Vagina (tissue), 2 donors: ENCODE measurements around the gene SLX4IP. TPM values are rescaled to one million over a fixed set of nuclear protein-coding genes. Genes with fewer than 3 reads are reported as not detected.
A peak's percentile ranks its signal among the peaks of the same experiment; 100 is the strongest.

Experiments
- DNase-seq, 2 donors: peaks; one replicate each; pipeline ENCODE4 v3.0.0-alpha.2; 2017; ENCODE audit errors: extremely low spot score in 2 of 2
- H3K27ac ChIP-seq: fragments of 200-600 bp; sonication (generic); one replicate; pipeline ENCODE4 v1.5.1; 2019
- H3K27me3 ChIP-seq: fragments of 200-600 bp; sonication (generic); one replicate; pipeline ENCODE4 v1.5.1; 2019
- H3K36me3 ChIP-seq, 2 donors: fragments of 200-600 bp; sonication (generic); one replicate each; pipeline ENCODE4 v1.5.1; 2017 to 2019
- H3K4me1 ChIP-seq: fragments of 200-600 bp; sonication (generic); one replicate; pipeline ENCODE4 v1.5.1; 2019
- H3K4me3 ChIP-seq, 2 donors: fragments of 200-600 bp; sonication (generic); 1 replicate in 1 of 2; 2 replicates in 1 of 2; pipeline ENCODE4 v1.5.1; 2016 to 2019
- H3K9me3 ChIP-seq: fragments of 200-600 bp; sonication (generic); one replicate; pipeline ENCODE4 v1.5.1; 2019
- POLR2A ChIP-seq, 2 donors: fragments of 450-650 bp; IDR thresholded peaks; one replicate each; pipeline ENCODE4 v1.6.1; 2017; ENCODE audit warnings: antibody characterized with exemption in 2 of 2, mild to moderate bottlenecking in 2 of 2, moderate library complexity in 2 of 2
- POLR2AphosphoS5 ChIP-seq, 2 donors: sonication (generic); formaldehyde crosslinking; IDR thresholded peaks; one replicate each; pipeline ENCODE4 v1.9.0; 2017; ENCODE audit warnings: antibody characterized with exemption in 2 of 2, mild to moderate bottlenecking in 2 of 2, low read depth in 1 of 2; ENCODE audit not compliant: insufficient read depth in 1 of 2
- intact Hi-C: fragments of 100-400 bp; cut with DNase I; formaldehyde crosslinking; loops from one replicate; pipeline ENCODE4 v1.15.1; 2023
- total RNA-seq: library from RNA; depleted of rRNA; stranded (reverse); fragments of >200 nt; gene quantifications from one replicate; pipeline ENCODE4 v1.2.3, GENCODE V29; 2016
- TF ChIP-seq, protein P1 (sequence below), 3 experiments: fragments of 450-650 bp in 2 of 3; fragments of 200-600 bp in 1 of 3; sonication (generic) in 1 of 3; IDR thresholded peaks; one replicate each; pipeline ENCODE4 v1.5.1; 2017 to 2019; ENCODE audit warnings: antibody characterized with exemption in 3 of 3, mild to moderate bottlenecking in 2 of 3, moderate library complexity in 2 of 3

SLX4IP gene
- total RNA-seq, 1 donor from 2014 or later = 4.9 TPM

- TF ChIP-seq POLR2A (IDR thresholded peaks at IDR 0.05) = no peak
- TF ChIP-seq, protein P1, sequence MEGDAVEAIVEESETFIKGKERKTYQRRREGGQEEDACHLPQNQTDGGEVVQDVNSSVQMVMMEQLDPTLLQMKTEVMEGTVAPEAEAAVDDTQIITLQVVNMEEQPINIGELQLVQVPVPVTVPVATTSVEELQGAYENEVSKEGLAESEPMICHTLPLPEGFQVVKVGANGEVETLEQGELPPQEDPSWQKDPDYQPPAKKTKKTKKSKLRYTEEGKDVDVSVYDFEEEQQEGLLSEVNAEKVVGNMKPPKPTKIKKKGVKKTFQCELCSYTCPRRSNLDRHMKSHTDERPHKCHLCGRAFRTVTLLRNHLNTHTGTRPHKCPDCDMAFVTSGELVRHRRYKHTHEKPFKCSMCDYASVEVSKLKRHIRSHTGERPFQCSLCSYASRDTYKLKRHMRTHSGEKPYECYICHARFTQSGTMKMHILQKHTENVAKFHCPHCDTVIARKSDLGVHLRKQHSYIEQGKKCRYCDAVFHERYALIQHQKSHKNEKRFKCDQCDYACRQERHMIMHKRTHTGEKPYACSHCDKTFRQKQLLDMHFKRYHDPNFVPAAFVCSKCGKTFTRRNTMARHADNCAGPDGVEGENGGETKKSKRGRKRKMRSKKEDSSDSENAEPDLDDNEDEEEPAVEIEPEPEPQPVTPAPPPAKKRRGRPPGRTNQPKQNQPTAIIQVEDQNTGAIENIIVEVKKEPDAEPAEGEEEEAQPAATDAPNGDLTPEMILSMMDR (IDR thresholded peaks at IDR 0.05) = no peak
- TF ChIP-seq POLR2AphosphoS5 (IDR thresholded peaks at IDR 0.05; ENCODE audit: insufficient read depth in 1 of 2, low read depth in 1 of 2) = no peak
- peak overlapping the region; percentile 73 for H3K27ac ChIP-seq
- H3K9me3 ChIP-seq = no peaks in the 10 kb centered on the region
- peaks cover 42% of the 10 kb centered on the region for H3K4me1 ChIP-seq
- no peaks in the 10 kb centered on the region for H3K36me3 ChIP-seq
- H3K4me3 ChIP-seq = no peak overlapping the region
- intact Hi-C loops = loop anchor here (10.0 kb wide), 1 partner anchor 49 kb away; no protein-coding TSS in a partner anchor
- H3K27me3 ChIP-seq = no peaks in the 10 kb centered on the region
- no peak for DNase-seq
Observed at GRCh38 chr20:10523443-10523842, 88.3 kb downstream of the SLX4IP start.

- peaks cover 42% of the 10 kb centered on the region for H3K4me1 ChIP-seq
- peak in 1 of 2 donors; percentile 97 for DNase-seq
Observed at GRCh38 chr20:10524034-10524476, 89.0 kb downstream of the SLX4IP start.

DNA sequence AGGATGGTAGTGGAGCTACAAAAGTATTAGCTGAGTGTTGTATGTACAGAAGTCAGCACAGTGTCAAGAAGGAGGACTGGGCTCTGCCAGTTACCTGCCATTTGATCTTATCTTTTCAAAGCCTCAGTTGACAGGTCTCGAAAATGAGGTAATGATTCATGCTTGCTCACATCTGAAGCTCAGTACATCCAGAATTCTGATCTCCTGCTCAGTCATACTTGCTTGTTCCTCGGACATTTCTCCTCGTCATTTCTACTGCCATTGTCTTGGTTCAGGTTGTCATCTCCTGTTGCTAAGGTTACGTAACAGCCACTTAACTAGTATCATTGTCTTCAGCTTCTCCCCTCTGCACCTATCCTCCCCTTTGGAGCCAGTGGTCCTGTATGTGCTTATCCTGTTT, 89.5 kb downstream of the SLX4IP start:
- no peaks in the 10 kb centered on the region for H3K36me3 ChIP-seq
- H3K9me3 ChIP-seq = no peaks in the 10 kb centered on the region
- no peak overlapping the region for H3K4me3 ChIP-seq
- intact Hi-C loops = loop anchor here (10.0 kb wide), 1 partner anchor 50 kb away; no protein-coding TSS in a partner anchor
- DNase-seq = no peak
- peak overlapping the region; percentile 73 for H3K27ac ChIP-seq
- TF ChIP-seq POLR2A (IDR thresholded peaks at IDR 0.05) (no peak), POLR2AphosphoS5 (IDR thresholded peaks at IDR 0.05; ENCODE audit: insufficient read depth in 1 of 2, low read depth in 1 of 2) (no peak)
- TF ChIP-seq, protein P1 (IDR thresholded peaks at IDR 0.05) = no peak
- no peaks in the 10 kb centered on the region for H3K27me3 ChIP-seq
- peaks cover 42% of the 10 kb centered on the region for H3K4me1 ChIP-seq

More at GRCh38 chr20:10524034-10524476, 89.0 kb downstream of the SLX4IP start:
- Histone ChIP-seq H3K27ac (peak overlapping the region; percentile 73), H3K4me3 (no peak overlapping the region), H3K27me3 (no peaks in the 10 kb centered on the region), H3K36me3 (no peaks in the 10 kb centered on the region), H3K9me3 (no peaks in the 10 kb centered on the region)
- intact Hi-C loops = loop anchor here (10.0 kb wide), 1 partner anchor 49 kb away; no protein-coding TSS in a partner anchor
- TF ChIP-seq, protein P1 (IDR thresholded peaks at IDR 0.05) = no peak
- TF ChIP-seq POLR2AphosphoS5 (IDR thresholded peaks at IDR 0.05; ENCODE audit: insufficient read depth in 1 of 2, low read depth in 1 of 2) = peak; percentile 72 to 83
- no peak for TF ChIP-seq POLR2A (IDR thresholded peaks at IDR 0.05)

DNA sequence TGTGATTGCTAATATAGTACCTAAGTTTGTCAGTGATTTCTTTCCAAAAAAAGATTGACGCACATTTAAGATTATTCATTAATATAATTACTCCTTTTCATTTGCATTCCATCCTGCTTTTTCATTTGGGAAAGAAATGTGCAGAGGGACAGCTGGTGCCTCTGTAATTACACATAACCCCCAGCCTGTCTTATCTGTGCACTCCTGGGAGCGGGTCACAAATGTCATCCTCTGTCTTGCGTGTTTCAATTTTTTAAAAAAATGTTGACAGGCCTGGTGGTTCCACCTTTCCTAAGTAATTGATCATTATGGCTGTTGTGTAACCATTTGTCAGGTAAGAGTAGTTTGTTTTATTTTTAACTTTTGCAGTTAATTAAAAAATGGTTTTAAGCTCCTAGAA, 92.7 kb downstream of the SLX4IP start:
- TF ChIP-seq, protein P1 (IDR thresholded peaks at IDR 0.05) = no peak
- TF ChIP-seq POLR2A (IDR thresholded peaks at IDR 0.05) (no peak), POLR2AphosphoS5 (IDR thresholded peaks at IDR 0.05; ENCODE audit: insufficient read depth in 1 of 2, low read depth in 1 of 2) (no peak)
- no peak for DNase-seq
- Histone ChIP-seq H3K36me3 (no peaks in the 10 kb centered on the region), H3K9me3 (no peaks in the 10 kb centered on the region), H3K27me3 (no peaks in the 10 kb centered on the region), H3K27ac (no peak overlapping the region), H3K4me3 (no peak overlapping the region), H3K4me1 (peaks cover 22% of the 10 kb centered on the region)
- intact Hi-C loops = loop anchor here (10.0 kb wide), 1 partner anchor 53 kb away; no protein-coding TSS in a partner anchor

- TF ChIP-seq POLR2AphosphoS5 (IDR thresholded peaks at IDR 0.05; ENCODE audit: insufficient read depth in 1 of 2, low read depth in 1 of 2) = no peak
- TF ChIP-seq, protein P1 (IDR thresholded peaks at IDR 0.05) = no peak
- TF ChIP-seq POLR2A (IDR thresholded peaks at IDR 0.05) = no peak
- DNase-seq = no peak
- intact Hi-C loops = no loop called here
- no peaks in the 10 kb centered on the region for H3K4me1 ChIP-seq
- H3K27ac ChIP-seq = no peak overlapping the region
- no peaks in the 10 kb centered on the region for H3K36me3 ChIP-seq
- no peaks in the 10 kb centered on the region for H3K9me3 ChIP-seq
- no peaks in the 10 kb centered on the region for H3K27me3 ChIP-seq
- no peak overlapping the region for H3K4me3 ChIP-seq
Observed at GRCh38 chr20:10530883-10531282, 95.8 kb downstream of the SLX4IP start.
